ENCODE data around the gene SCAPER.
"Not testable (repeated sequence)": the region's sequence is repeated elsewhere in the genome, so short reads cannot be mapped to it uniquely, and the experiment has no call there.

The SCAPER gene

DNA sequence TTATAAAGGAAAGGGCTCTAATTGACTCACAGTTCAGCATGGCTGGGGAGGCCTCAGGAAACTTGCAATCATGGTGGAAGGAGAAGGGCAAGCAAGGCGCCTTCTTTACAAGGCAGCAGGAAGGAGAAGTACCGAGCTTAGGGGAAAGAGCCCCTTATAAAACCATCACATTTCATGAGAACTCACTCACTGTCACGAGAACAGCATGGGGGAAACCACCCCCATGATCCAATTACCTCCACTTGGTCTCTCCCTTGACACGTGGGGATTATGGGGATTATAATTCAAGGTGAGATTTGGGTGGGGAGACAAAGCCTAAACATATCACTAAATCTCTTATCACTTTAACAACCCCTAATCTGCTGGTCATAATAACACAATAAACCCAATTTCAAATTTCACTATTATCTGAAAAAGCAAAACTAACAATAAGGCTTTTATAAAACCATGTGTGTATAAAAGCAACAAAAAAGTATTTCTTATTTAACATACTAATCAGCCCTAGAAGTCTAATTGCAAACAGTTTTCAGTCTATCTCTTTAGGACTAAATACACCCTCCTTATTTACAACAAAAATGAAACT lies 43.2 kb downstream of the SCAPER start:
- Histone ChIP-seq H3K9me3 (ENCODE audit: control insufficient read depth in 2 of 2, low read length in 2 of 2) (no peaks in the 10 kb centered on the region), H3K4me1 (ENCODE audit: control insufficient read depth, insufficient read depth, low read length) (no peaks in the 10 kb centered on the region), H3K27me3 (ENCODE audit: control insufficient read depth in 1 of 2, insufficient read depth in 2 of 2, low read length in 2 of 2) (no peaks in the 10 kb centered on the region), H3K27ac (ENCODE audit: low read length) (no peak overlapping the region), H3K36me3 (ENCODE audit: control insufficient read depth in 2 of 2, insufficient read depth in 2 of 2, low read length in 2 of 2) (no peaks in the 10 kb centered on the region), H3K4me3 (ENCODE audit: low read length in 2 of 2) (no peak overlapping the region), H3K9ac (ENCODE audit: low read length in 2 of 2) (no peak overlapping the region)

DNA sequence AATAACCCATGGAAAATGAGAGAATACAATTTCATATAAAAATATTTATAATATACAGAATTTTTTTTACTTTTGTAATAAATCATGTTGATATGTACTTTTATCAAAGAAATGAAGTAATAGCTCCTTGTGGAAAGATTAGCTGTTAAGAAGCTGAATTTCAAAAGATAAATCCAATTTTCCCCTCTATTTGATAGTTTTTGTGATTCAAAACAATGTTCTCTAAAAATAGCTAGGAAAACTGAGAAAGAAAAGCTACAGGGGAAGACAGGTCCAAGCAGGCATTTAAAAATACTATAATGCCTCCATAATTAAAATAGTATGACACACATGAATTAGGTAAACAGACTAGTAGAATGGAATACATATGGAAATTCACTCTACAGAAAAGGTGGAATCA lies 44.9 kb downstream of the SCAPER start:
- Histone ChIP-seq H3K9ac (ENCODE audit: low read length in 2 of 2) (no peak overlapping the region), H3K27ac (ENCODE audit: low read length) (no peak overlapping the region), H3K4me1 (ENCODE audit: control insufficient read depth, insufficient read depth, low read length) (no peaks in the 10 kb centered on the region), H3K36me3 (ENCODE audit: control insufficient read depth in 2 of 2, insufficient read depth in 2 of 2, low read length in 2 of 2) (no peaks in the 10 kb centered on the region), H3K9me3 (ENCODE audit: control insufficient read depth in 2 of 2, low read length in 2 of 2) (peaks cover 0 to 2% of the 10 kb centered on the region in 2 donors), H3K27me3 (ENCODE audit: control insufficient read depth in 1 of 2, insufficient read depth in 2 of 2, low read length in 2 of 2) (no peaks in the 10 kb centered on the region), H3K4me3 (ENCODE audit: low read length in 2 of 2) (no peak overlapping the region)

DNA sequence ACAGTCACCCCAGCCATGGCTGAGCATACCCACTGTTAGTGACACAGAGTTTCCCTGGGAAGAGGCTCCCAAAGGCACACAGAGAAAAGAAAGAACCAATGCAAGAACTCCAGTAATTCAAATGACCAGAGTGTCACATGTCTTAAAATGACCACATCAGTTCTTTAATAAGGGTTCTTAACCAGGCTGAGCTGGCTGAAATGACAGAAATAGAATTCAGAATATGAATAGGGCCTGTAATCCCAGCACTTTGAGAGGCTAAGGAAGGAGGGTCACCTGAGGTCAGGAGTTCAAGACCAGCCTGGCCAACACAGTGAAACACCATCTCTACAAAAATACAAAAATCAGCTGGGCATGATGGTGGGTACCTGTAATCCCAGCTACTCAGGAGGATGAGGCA lies 54.8 kb downstream of the SCAPER start:
- not testable (repeated sequence) for H3K27ac ChIP-seq (ENCODE audit: low read length); H3K27me3 ChIP-seq (ENCODE audit: control insufficient read depth in 1 of 2, insufficient read depth in 2 of 2, low read length in 2 of 2); H3K4me1 ChIP-seq (ENCODE audit: control insufficient read depth, insufficient read depth, low read length); H3K4me3 ChIP-seq (ENCODE audit: low read length in 2 of 2); H3K9ac ChIP-seq (ENCODE audit: low read length in 2 of 2)
- Histone ChIP-seq H3K9me3 (ENCODE audit: control insufficient read depth in 2 of 2, low read length in 2 of 2) (peaks cover 0 to 11% of the 10 kb centered on the region in 2 donors), H3K36me3 (ENCODE audit: control insufficient read depth in 2 of 2, insufficient read depth in 2 of 2, low read length in 2 of 2) (peaks cover 0 to 13% of the 10 kb centered on the region in 2 donors)

DNA sequence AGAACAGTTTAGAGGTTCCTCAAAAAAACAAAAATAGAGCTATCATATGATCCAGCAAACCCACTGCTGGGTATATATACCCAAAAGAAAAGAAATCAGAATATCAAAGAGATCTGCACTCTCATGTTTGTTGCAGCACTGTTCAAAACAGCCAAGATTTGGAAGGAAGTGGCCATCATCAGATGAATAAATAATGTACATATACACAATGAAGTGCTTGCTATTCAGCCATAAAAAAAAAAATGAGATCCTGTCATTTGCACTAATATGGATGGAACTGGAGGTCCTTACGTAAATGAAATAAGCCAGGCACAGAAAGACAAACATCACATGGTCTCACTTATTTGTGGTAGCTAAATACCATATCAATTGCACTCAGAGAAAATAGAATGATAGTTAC lies 58.4 kb downstream of the SCAPER start:
- Histone ChIP-seq H3K4me1 (ENCODE audit: control insufficient read depth, insufficient read depth, low read length) (no peaks in the 10 kb centered on the region), H3K36me3 (ENCODE audit: control insufficient read depth in 2 of 2, insufficient read depth in 2 of 2, low read length in 2 of 2) (peaks cover 0 to 2% of the 10 kb centered on the region in 2 donors), H3K9ac (ENCODE audit: low read length in 2 of 2) (no peak overlapping the region), H3K9me3 (ENCODE audit: control insufficient read depth in 2 of 2, low read length in 2 of 2) (peaks cover 0 to 6% of the 10 kb centered on the region in 2 donors), H3K27ac (ENCODE audit: low read length) (no peak overlapping the region), H3K27me3 (ENCODE audit: control insufficient read depth in 1 of 2, insufficient read depth in 2 of 2, low read length in 2 of 2) (no peaks in the 10 kb centered on the region), H3K4me3 (ENCODE audit: low read length in 2 of 2) (no peak overlapping the region)

DNA sequence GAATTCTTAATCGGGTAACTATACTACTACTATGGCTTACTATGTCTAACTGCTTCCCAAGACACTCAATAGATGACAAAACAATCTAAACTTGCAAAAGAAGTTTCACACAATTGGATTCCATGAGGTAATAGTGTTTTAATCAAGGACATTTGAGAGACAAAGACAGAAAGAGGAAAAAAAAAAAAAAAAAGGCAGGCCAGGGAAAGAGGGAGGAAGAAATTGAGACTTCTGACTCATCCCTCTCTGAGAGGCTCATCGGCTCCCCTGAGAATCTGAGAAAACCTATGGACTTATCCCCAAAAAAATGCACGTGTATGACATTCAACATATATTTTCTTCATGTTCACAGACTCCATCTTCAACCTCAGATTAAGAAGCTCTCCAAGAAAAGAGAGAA lies 61.0 kb downstream of the SCAPER start:
- no peaks in the 10 kb centered on the region for H3K27me3 ChIP-seq (ENCODE audit: control insufficient read depth in 1 of 2, insufficient read depth in 2 of 2, low read length in 2 of 2)
- no peaks in the 10 kb centered on the region for H3K36me3 ChIP-seq (ENCODE audit: control insufficient read depth in 2 of 2, insufficient read depth in 2 of 2, low read length in 2 of 2)
- no peak overlapping the region for H3K9ac ChIP-seq (ENCODE audit: low read length in 2 of 2)
- no peaks in the 10 kb centered on the region for H3K9me3 ChIP-seq (ENCODE audit: control insufficient read depth in 2 of 2, low read length in 2 of 2)
- no peak overlapping the region for H3K4me3 ChIP-seq (ENCODE audit: low read length in 2 of 2)
- no peaks in the 10 kb centered on the region for H3K4me1 ChIP-seq (ENCODE audit: control insufficient read depth, insufficient read depth, low read length)
- no peak overlapping the region for H3K27ac ChIP-seq (ENCODE audit: low read length)

DNA sequence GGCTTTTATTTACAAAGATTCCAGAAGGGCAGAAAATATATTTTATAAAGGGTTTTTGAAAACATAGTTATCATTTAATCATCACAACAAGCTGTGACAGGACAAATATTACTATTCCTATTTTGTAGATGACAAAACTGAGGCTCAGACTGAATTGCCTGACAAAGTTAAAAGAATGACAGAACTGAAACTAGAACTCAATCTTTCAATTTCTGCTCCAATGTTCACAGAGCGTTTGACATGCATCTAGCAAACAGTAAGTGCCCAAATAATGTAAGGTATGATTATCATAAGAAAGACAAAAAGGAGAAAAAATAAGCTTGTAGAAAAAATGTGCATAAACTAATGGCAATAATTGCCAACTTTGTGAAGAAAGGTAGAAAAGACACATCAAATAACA lies 61.9 kb downstream of the SCAPER start:
- Histone ChIP-seq H3K4me3 (ENCODE audit: low read length in 2 of 2) (no peak overlapping the region), H3K36me3 (ENCODE audit: control insufficient read depth in 2 of 2, insufficient read depth in 2 of 2, low read length in 2 of 2) (no peaks in the 10 kb centered on the region), H3K27me3 (ENCODE audit: control insufficient read depth in 1 of 2, insufficient read depth in 2 of 2, low read length in 2 of 2) (no peaks in the 10 kb centered on the region), H3K27ac (ENCODE audit: low read length) (no peak overlapping the region), H3K9ac (ENCODE audit: low read length in 2 of 2) (no peak overlapping the region), H3K4me1 (ENCODE audit: control insufficient read depth, insufficient read depth, low read length) (no peaks in the 10 kb centered on the region), H3K9me3 (ENCODE audit: control insufficient read depth in 2 of 2, low read length in 2 of 2) (no peaks in the 10 kb centered on the region)

DNA sequence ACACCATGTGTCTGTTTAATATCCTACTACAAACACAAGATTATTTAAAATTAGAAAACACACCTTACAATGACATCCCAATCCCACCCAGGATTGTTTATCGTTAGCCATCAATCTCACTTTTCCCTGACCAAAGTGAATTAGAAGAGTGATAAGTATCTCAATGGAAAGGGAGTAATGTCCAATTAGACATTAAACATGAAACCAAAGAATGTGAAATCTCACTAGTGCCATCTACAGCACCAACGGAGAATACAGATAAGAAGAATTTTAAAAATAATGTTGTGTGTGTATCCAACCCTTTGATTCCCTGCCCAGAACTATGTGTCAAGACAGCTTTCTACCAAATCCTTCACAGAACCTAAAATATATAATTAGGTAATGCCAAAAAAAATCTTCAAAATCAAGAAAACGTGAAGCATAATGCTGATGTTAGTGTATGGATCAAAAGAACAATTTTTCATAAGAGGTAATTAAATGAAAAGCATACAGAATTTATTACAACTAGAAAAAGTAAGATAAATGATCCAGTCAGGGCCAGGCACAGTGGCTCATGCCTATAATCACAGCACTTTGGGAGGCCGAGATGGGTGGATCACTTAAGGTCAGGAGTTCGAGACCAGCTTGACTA lies 64.2 kb downstream of the SCAPER start:
- Histone ChIP-seq H3K4me3 (ENCODE audit: low read length in 2 of 2) (no peak overlapping the region), H3K9ac (ENCODE audit: low read length in 2 of 2) (no peak overlapping the region), H3K27ac (ENCODE audit: low read length) (no peak overlapping the region), H3K4me1 (ENCODE audit: control insufficient read depth, insufficient read depth, low read length) (no peaks in the 10 kb centered on the region), H3K27me3 (ENCODE audit: control insufficient read depth in 1 of 2, insufficient read depth in 2 of 2, low read length in 2 of 2) (no peaks in the 10 kb centered on the region), H3K9me3 (ENCODE audit: control insufficient read depth in 2 of 2, low read length in 2 of 2) (no peaks in the 10 kb centered on the region), H3K36me3 (ENCODE audit: control insufficient read depth in 2 of 2, insufficient read depth in 2 of 2, low read length in 2 of 2) (no peaks in the 10 kb centered on the region)

DNA sequence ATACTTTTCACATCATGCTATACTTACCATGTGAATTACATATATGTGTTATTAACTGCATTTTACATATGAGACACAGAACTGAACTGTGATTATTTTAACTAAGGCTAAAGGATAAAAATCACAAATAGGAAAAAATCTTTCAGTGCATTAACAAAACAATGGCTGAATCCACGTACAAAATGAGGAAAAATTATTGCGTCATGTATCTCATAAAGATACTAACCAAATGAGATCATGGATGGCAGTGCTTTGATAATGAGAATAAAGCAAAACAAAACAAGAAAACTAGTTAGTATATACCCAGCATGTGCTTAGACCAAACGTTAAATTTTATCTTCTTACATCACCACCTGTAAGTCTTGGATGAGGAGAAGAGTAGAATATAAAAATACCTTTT lies 66.0 kb downstream of the SCAPER start:
- no peaks in the 10 kb centered on the region for H3K27me3 ChIP-seq (ENCODE audit: control insufficient read depth in 1 of 2, insufficient read depth in 2 of 2, low read length in 2 of 2)
- H3K9me3 ChIP-seq (ENCODE audit: control insufficient read depth in 2 of 2, low read length in 2 of 2): no peaks in the 10 kb centered on the region
- H3K4me1 ChIP-seq (ENCODE audit: control insufficient read depth, insufficient read depth, low read length): no peaks in the 10 kb centered on the region
- no peak overlapping the region for H3K9ac ChIP-seq (ENCODE audit: low read length in 2 of 2)
- no peak overlapping the region for H3K4me3 ChIP-seq (ENCODE audit: low read length in 2 of 2)
- H3K36me3 ChIP-seq (ENCODE audit: control insufficient read depth in 2 of 2, insufficient read depth in 2 of 2, low read length in 2 of 2): no peaks in the 10 kb centered on the region
- no peak overlapping the region for H3K27ac ChIP-seq (ENCODE audit: low read length)

DNA sequence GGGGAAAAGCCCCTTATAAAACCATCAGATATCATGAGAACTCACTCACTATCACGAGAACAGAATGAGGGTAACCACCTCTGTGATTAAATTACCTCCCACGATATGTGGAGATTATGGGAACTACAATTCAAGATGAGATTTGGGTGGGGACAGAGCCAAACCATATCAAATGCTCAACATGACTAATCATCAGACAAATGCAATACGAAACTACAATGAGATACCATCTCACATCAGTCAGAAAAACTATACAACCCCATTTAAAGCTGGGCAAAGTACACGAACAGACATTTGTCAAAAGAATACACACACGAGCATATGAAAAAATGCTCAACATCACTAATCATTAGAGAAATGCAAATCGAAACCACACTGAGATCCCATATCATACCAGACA lies 67.7 kb downstream of the SCAPER start:
- Histone ChIP-seq H3K9ac (ENCODE audit: low read length in 2 of 2) (no peak overlapping the region), H3K4me3 (ENCODE audit: low read length in 2 of 2) (no peak overlapping the region), H3K4me1 (ENCODE audit: control insufficient read depth, insufficient read depth, low read length) (no peaks in the 10 kb centered on the region), H3K27me3 (ENCODE audit: control insufficient read depth in 1 of 2, insufficient read depth in 2 of 2, low read length in 2 of 2) (no peaks in the 10 kb centered on the region), H3K27ac (ENCODE audit: low read length) (no peak overlapping the region), H3K9me3 (ENCODE audit: control insufficient read depth in 2 of 2, low read length in 2 of 2) (no peaks in the 10 kb centered on the region), H3K36me3 (ENCODE audit: control insufficient read depth in 2 of 2, insufficient read depth in 2 of 2, low read length in 2 of 2) (no peaks in the 10 kb centered on the region)

DNA sequence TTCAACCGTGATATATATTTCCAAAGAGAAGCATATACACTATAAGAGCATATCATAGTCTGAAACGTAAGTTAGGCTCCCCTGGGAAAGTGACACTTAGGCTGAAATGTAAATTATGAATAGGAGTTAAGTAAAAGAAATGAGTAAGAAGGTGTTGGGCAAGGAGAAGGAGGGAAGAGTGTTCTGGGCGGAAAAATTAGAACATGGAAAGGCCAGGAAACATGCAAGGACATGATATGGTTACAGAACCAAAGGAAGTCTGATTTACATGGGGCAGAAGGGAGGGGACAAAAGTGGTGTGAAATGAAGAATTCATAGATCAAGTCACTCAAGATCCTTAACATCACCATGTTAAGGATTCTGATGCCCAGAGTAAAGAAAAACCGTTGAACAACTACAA lies 75.2 kb downstream of the SCAPER start:
- no peak overlapping the region for H3K27ac ChIP-seq (ENCODE audit: low read length)
- no peaks in the 10 kb centered on the region for H3K36me3 ChIP-seq (ENCODE audit: control insufficient read depth in 2 of 2, insufficient read depth in 2 of 2, low read length in 2 of 2)
- no peaks in the 10 kb centered on the region for H3K27me3 ChIP-seq (ENCODE audit: control insufficient read depth in 1 of 2, insufficient read depth in 2 of 2, low read length in 2 of 2)
- no peak overlapping the region for H3K9ac ChIP-seq (ENCODE audit: low read length in 2 of 2)
- H3K9me3 ChIP-seq (ENCODE audit: control insufficient read depth in 2 of 2, low read length in 2 of 2): no peaks in the 10 kb centered on the region
- no peaks in the 10 kb centered on the region for H3K4me1 ChIP-seq (ENCODE audit: control insufficient read depth, insufficient read depth, low read length)
- no peak overlapping the region for H3K4me3 ChIP-seq (ENCODE audit: low read length in 2 of 2)

DNA sequence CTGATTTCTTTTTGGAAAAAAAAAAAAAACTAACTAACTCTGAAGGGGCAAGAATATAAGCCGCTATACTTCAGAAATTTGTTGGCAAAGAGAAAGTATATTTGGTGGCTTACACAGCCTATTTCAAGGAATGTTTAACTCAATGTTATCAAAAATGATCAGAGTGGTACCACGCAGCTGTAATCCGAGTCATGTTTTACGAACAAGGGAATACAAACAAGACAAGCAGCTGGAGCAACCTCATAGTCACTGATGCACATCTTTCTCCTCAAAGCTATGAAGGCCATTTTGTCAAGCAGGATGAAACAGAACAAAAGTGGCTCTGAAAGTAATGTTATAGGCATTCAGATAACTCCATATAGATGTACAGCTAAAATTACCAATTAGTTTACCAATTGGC lies 81.2 kb downstream of the SCAPER start:
- Histone ChIP-seq H3K27ac (ENCODE audit: low read length) (no peak overlapping the region), H3K9me3 (ENCODE audit: control insufficient read depth in 2 of 2, low read length in 2 of 2) (no peaks in the 10 kb centered on the region), H3K9ac (ENCODE audit: low read length in 2 of 2) (no peak overlapping the region), H3K4me1 (ENCODE audit: control insufficient read depth, insufficient read depth, low read length) (no peaks in the 10 kb centered on the region), H3K27me3 (ENCODE audit: control insufficient read depth in 1 of 2, insufficient read depth in 2 of 2, low read length in 2 of 2) (no peaks in the 10 kb centered on the region), H3K4me3 (ENCODE audit: low read length in 2 of 2) (no peak overlapping the region), H3K36me3 (ENCODE audit: control insufficient read depth in 2 of 2, insufficient read depth in 2 of 2, low read length in 2 of 2) (no peaks in the 10 kb centered on the region)

Data from stomach smooth muscle (tissue), 2 donors.